GM18519 (cell line): Measurements from ENCODE around the gene SEMA4B.
"Not testable (repeated sequence)": the region's sequence is repeated elsewhere in the genome, so short reads cannot be mapped to it uniquely, and the experiment has no call there.

Experiments
- ATAC-seq: cut with Tn5 transposase; IDR thresholded peaks from one replicate; pipeline ENCODE4 v1.9.1; 2021; ENCODE audit warnings: mild to moderate bottlenecking, moderate library complexity; ENCODE audit not compliant: unreplicated experiment, low FRiP score

Gene SEMA4B

GRCh38 chr15:90243943-90244639 lies 43.0 kb downstream of the SEMA4B start:
- no peak for ATAC-seq

GRCh38 chr15:90248789-90249202 lies 47.7 kb downstream of the SEMA4B start:
- ATAC-seq: no peak

GRCh38 chr15:90249203-90249863 lies 48.2 kb downstream of the SEMA4B start, which contains the start of gene TTLL13:
TTLL13 (plus strand) TSS chr15:90249556; CDS start chr15:90250631, 1,075 bp downstream.
- no peak for ATAC-seq

- ATAC-seq: no peak
Measured at GRCh38 chr15:90257776-90258175, 56.6 kb downstream of the SEMA4B start.

GRCh38 chr15:90259524-90259923 lies 58.4 kb downstream of the SEMA4B start:
- ATAC-seq: peak; percentile 68

- ATAC-seq: not testable (repeated sequence)
Measured at GRCh38 chr15:90260731-90261130, 59.6 kb downstream of the SEMA4B start.

- no peak for ATAC-seq
Measured at GRCh38 chr15:90261811-90262210, 60.7 kb downstream of the SEMA4B start.

GRCh38 chr15:90262426-90262825 lies 61.3 kb downstream of the SEMA4B start:
- ATAC-seq: no peak

- no peak for ATAC-seq
Measured at GRCh38 chr15:90264671-90265070, 63.5 kb downstream of the SEMA4B start.

GRCh38 chr15:90265271-90266060 lies 64.3 kb downstream of the SEMA4B start, which contains the start of gene NGRN:
NGRN (plus strand) TSS chr15:90265672; CDS start chr15:90265713, 41 bp downstream.
- peak; percentile 86 for ATAC-seq

- no peak for ATAC-seq
Measured at GRCh38 chr15:90266061-90266431, 64.9 kb downstream of the SEMA4B start.

- no peak for ATAC-seq
Measured at GRCh38 chr15:90266485-90266884, 65.4 kb downstream of the SEMA4B start.

- ATAC-seq: no peak
Measured at GRCh38 chr15:90268415-90268814, 67.3 kb downstream of the SEMA4B start.

GRCh38 chr15:90270502-90271150 lies 69.5 kb downstream of the SEMA4B start:
- no peak for ATAC-seq

GRCh38 chr15:90271459-90272166 lies 70.5 kb downstream of the SEMA4B start:
- no peak for ATAC-seq

GRCh38 chr15:90278467-90278866 lies 77.3 kb downstream of the SEMA4B start:
- ATAC-seq: not testable (repeated sequence)
